Ectodermal cell (in vitro differentiated cells): ENCODE results near the gene LGR4.

Source experiments
- H3K27ac ChIP-seq: 2 replicates; pipeline ENCODE4 v1.7.0; 2013; ENCODE audit warnings: mild to moderate bottlenecking, low read depth, low read length; ENCODE audit not compliant: insufficient read depth, poor library complexity, severe bottlenecking
- H3K27me3 ChIP-seq: 2 replicates; pipeline ENCODE4 v1.7.0; 2013; ENCODE audit warnings: mild to moderate bottlenecking, low read length; ENCODE audit not compliant: insufficient read depth, control insufficient read depth, poor library complexity, severe bottlenecking
- H3K36me3 ChIP-seq: one replicate; pipeline ENCODE4 v1.7.0; 2013; ENCODE audit warnings: low read length; ENCODE audit not compliant: control insufficient read depth, insufficient read depth
- H3K4me1 ChIP-seq: one replicate; pipeline ENCODE4 v1.7.0; 2013; ENCODE audit warnings: low read length; ENCODE audit not compliant: control insufficient read depth, insufficient read depth
- H3K4me3 ChIP-seq: 2 replicates; pipeline ENCODE4 v1.7.0; 2013; ENCODE audit warnings: low read depth, low read length, control low read depth; ENCODE audit not compliant: insufficient read depth
- H3K9me3 ChIP-seq: 2 replicates; pipeline ENCODE4 v1.7.0; 2013; ENCODE audit warnings: mild to moderate bottlenecking, low read length, moderate library complexity; ENCODE audit not compliant: control insufficient read depth
- WGBS, 2 experiments: methylation state at CpG; one replicate each; pipeline ENCODE4 v1.1.7; 2013; ENCODE audit warnings: missing lambda C conversion rate in 2 of 2; 5-methylcytosine and 5-hydroxymethylcytosine counted together

LGR4 gene

DNA sequence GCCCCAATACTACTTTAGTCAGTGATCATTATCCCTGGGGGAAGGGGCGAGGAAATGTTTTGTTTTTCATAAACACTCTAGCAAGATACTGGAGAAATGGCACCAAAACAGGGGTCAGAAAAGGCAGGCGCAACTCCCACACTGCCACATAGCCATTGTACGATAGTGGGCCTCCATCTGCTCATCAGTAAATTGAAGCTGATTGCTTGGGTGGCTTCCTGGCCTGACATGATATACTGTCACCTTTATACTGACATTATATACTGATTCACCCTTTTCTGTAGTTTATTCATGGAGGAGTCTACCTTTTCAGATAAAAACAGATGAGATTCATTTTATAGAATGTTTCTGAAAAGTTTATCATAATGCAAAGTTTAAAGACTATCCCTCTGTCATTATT is 57.9 kb downstream of the LGR4 start:
- Histone ChIP-seq H3K27me3 (no peaks in the 10 kb centered on the region), H3K36me3 (no peaks in the 10 kb centered on the region), H3K27ac (no peak overlapping the region), H3K4me3 (no peak overlapping the region), H3K4me1 (peaks cover 12% of the 10 kb centered on the region), H3K9me3 (no peaks in the 10 kb centered on the region)
- 90 to 93% methylated on average over 3 of the region's 3 CpGs for WGBS, 2 experiments

GRCh38 chr11:27413218-27413617 is 59.4 kb downstream of the LGR4 start:
- Histone ChIP-seq H3K4me3 (no peak overlapping the region), H3K27ac (no peak overlapping the region), H3K4me1 (peaks cover 11% of the 10 kb centered on the region), H3K27me3 (no peaks in the 10 kb centered on the region), H3K9me3 (no peaks in the 10 kb centered on the region), H3K36me3 (no peaks in the 10 kb centered on the region)
- WGBS, 2 experiments = 98% methylated on average over 4 to 5 of the region's 5 CpGs

DNA sequence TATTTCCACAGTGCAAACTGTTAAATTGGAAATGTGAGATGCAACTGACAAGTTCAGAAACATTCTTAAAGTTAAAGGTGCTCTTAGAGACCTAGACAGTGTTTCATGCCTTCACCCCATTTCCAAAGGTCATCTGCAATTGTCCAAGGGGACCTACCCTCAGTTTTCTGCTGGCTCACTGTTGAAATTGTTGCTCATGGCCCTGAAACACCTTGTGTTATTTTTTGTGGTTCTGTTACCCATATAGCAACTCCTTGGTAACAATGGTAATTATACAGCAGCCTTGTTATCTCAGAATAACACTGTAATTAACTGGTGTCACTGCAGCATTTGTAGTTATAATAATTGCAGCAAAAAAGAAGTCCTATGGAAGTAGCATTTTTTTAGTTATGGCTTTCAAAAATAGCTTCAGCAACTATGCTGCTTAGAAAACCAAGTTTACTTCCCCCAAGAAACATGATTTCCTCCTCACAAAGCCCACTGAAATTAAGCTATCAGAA is 60.3 kb downstream of the LGR4 start:
- H3K9me3 ChIP-seq = no peaks in the 10 kb centered on the region
- no peaks in the 10 kb centered on the region for H3K36me3 ChIP-seq
- H3K27ac ChIP-seq = no peak overlapping the region
- H3K27me3 ChIP-seq = no peaks in the 10 kb centered on the region
- H3K4me3 ChIP-seq = no peak overlapping the region
- H3K4me1 ChIP-seq = peaks cover 8% of the 10 kb centered on the region

GRCh38 chr11:27411328-27411727 is 61.3 kb downstream of the LGR4 start:
- no peaks in the 10 kb centered on the region for H3K9me3 ChIP-seq
- H3K27me3 ChIP-seq = no peaks in the 10 kb centered on the region
- H3K27ac ChIP-seq = no peak overlapping the region
- no peaks in the 10 kb centered on the region for H3K36me3 ChIP-seq
- H3K4me1 ChIP-seq = peaks cover 8% of the 10 kb centered on the region
- no peak overlapping the region for H3K4me3 ChIP-seq

GRCh38 chr11:27410272-27410671 is 62.3 kb downstream of the LGR4 start:
- Histone ChIP-seq H3K36me3 (no peaks in the 10 kb centered on the region), H3K4me3 (no peak overlapping the region), H3K27me3 (no peaks in the 10 kb centered on the region), H3K4me1 (peaks cover 6% of the 10 kb centered on the region), H3K9me3 (no peaks in the 10 kb centered on the region), H3K27ac (no peak overlapping the region)
- WGBS, 2 experiments = no CpG with 5 or more reads among the region's 1 CpG

DNA sequence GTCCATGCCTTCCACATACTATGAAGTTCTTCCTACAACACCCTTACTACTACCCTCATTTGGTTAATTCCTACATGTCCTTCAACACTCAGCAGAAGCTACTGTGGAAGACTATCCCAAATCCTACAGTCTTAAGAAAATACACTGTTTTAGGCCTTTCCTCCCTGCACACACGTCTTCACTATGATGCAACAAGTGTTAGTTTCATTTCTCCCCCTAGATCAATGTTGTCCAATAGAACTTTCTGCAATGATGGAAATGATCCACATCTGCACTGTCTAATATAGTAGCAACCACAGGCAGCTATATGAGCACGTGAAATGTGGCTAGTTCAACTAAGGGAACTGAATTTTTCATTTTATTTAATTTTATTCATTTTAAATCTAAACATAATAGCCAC is 62.8 kb downstream of the LGR4 start:
- Histone ChIP-seq H3K36me3 (no peaks in the 10 kb centered on the region), H3K4me1 (peaks cover 1% of the 10 kb centered on the region), H3K27me3 (no peaks in the 10 kb centered on the region), H3K27ac (no peak overlapping the region), H3K4me3 (no peak overlapping the region), H3K9me3 (no peaks in the 10 kb centered on the region)
- WGBS, 2 experiments = 89 to 93% methylated on average over 1 to 2 of the region's 2 CpGs

DNA sequence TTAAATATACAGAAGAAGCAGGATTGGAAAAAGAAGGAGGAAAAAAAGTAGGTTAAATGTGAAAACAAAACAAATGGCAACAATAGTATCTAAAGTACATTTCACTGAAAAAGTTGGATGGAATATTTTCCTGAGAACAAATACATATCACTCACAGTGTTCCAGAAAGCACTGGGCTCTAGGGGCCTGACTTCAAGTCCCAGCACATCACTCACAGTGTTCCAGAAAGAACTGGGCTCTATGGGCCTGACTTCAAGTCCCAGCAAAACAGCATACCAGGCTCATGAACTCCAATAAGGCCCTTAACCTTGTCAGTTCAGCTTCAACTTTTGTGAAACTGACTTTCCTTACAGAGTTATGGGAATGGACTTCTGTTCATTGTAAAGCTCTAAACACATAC is 63.5 kb downstream of the LGR4 start:
- Histone ChIP-seq H3K9me3 (no peaks in the 10 kb centered on the region), H3K27me3 (no peaks in the 10 kb centered on the region), H3K4me3 (no peak overlapping the region), H3K36me3 (no peaks in the 10 kb centered on the region), H3K4me1 (no peaks in the 10 kb centered on the region), H3K27ac (no peak overlapping the region)

DNA sequence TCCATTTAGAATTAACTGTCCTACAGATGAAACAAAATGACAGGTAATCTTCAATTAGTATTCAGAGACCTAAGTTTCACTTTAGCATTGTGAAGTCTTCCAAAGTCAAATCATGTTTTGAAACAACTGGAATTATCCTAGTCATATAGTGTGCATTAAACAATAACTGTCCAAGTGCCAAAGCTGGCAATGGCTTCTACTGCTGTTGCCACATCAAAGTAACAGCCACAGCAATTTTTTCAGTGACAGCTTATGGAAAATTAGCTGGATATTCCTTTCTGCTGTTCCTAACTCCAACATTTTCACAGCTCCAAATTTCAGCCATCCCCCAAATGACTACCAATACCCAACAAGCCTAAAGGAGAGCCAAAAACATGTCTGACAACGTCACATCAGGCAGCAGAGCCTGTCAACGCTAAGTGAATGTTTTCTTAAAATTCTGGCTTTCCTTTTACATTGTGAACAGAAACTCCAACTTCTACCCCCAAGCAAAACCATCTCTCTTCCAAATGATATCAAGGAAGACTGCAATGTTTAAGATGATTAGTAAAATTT is 64.3 kb downstream of the LGR4 start:
- 94 to 97% methylated on average over 2 of the region's 2 CpGs for WGBS, 2 experiments
- Histone ChIP-seq H3K9me3 (no peaks in the 10 kb centered on the region), H3K27me3 (no peaks in the 10 kb centered on the region), H3K36me3 (no peaks in the 10 kb centered on the region), H3K4me1 (no peaks in the 10 kb centered on the region), H3K4me3 (no peak overlapping the region), H3K27ac (no peak overlapping the region)

DNA sequence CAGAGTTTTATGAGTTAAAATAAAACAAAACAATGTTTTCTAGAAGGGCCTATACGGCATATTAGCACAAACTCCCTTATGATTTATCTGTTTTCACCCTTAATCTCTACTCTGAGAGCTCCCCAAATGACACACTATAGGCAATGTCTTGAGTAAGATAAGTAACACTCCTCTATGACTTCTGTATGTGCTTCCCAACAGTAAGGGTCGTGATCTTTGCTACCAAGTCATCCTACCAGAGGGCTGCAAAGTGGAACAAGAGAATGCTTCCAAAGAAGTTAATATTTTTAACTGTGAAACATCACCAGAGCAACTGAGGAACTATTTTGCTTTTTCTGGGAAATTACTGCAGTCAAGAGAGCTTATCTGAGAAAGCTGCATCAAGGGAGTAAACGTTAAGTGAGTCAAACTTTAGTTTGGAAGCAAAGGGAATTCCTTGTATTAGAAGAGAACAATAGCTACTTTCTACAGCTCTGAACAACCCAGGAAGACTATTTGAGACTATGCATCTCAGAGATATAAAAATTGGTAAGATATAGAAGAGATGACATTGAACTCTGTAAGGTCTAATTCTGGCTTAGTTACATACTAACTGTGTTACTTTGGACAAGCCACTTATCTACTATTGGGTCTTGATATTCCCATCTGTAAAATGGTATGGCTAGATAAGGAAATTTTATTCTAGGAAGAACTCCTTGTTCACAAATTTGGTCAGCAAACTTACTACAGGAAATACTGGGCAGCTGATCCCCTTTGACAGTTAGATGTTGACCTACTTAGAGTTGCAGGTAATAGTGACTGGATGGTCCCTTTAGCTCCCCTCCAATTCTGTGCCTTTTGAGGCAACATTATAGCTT is 65.9 kb downstream of the LGR4 start:
- WGBS, 2 experiments = 88 to 98% methylated on average over 3 of the region's 3 CpGs
- no peaks in the 10 kb centered on the region for H3K9me3 ChIP-seq
- no peaks in the 10 kb centered on the region for H3K27me3 ChIP-seq
- no peak overlapping the region for H3K4me3 ChIP-seq
- no peak overlapping the region for H3K27ac ChIP-seq
- no peaks in the 10 kb centered on the region for H3K4me1 ChIP-seq
- no peaks in the 10 kb centered on the region for H3K36me3 ChIP-seq

DNA sequence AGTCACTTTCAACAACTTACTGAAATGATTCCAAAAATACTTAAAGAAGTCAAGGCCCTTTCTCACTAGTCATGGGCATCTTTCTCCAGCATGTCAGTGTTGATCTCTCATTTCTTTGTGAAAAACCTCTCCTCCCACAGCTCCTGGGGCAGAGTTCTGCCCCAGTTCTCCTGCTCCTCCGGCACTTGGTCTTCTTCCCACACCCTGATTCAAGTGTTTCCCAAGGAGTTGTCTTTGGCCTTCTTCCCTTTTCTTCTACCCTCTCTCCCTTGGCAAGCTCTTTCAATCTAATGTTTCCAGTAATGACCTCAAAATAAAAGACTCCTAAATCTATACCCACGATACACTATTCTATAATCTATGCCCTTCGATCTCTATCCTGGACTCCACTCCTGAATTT is 67.5 kb downstream of the LGR4 start:
- Histone ChIP-seq H3K36me3 (no peaks in the 10 kb centered on the region), H3K4me1 (no peaks in the 10 kb centered on the region), H3K27me3 (no peaks in the 10 kb centered on the region), H3K9me3 (no peaks in the 10 kb centered on the region), H3K27ac (no peak overlapping the region), H3K4me3 (no peak overlapping the region)
- 92 to 93% methylated on average over 3 of the region's 3 CpGs for WGBS, 2 experiments
